Measurements from ENCODE around the gene C2.

The C2 gene

DNA sequence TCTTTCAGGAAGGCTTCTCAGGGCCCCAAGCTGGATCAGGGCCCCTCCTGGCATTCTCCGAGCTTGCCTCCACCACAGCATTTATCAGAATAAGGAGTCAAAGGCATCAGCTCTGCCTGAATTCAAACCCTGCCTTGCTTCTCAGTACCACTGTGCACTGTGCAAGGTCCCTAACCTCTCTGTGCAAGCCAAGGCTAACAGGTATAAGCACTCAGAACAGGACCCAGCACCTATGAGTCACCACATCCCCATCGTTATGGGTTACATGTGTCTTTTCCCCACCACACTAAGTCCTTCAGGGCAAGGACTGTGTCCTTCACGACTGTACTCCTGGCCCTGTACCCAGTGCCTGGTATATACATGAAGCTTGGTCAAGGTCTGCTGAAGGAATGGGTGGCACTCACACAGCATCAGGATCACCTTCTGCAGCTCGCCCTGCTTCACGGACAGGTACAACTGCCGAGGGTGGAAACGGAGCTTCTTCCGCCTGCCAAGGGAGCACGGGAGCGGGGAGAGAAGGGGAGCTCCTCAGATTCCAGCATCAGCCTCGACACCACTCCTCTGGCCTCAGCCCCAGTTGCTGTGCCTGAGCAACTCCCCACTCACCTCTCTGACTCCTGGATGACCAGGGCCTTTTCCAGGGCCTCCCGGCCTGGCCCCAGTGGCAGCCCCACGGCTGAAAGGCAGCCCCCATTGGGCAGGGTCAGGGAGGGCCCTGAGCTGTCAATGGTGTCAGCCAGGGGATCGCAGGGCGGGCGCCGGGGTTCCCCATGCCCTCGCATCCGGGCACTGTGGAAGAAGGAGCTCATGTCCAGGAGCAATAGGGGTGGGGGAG, 40.1 kb upstream of the C2 start:
- Histone ChIP-seq H3K36me3 (ENCODE audit: insufficient read depth, low read length) (peaks cover 70% of the 10 kb centered on the region), H3K4me1 (ENCODE audit: insufficient read depth, low read length) (no peaks in the 10 kb centered on the region), H3K9me3 (ENCODE audit: low read length) (no peaks in the 10 kb centered on the region), H3K27ac (ENCODE audit: low read depth, low read length) (no peak overlapping the region), H3K4me3 (ENCODE audit: low read depth in 1 of 2, low read length in 2 of 2) (no peak overlapping the region), H3K27me3 (ENCODE audit: control insufficient read depth in 1 of 2, insufficient read depth in 2 of 2, low read length in 2 of 2) (no peaks in the 10 kb centered on the region), H3K9ac (ENCODE audit: low read length) (no peak overlapping the region)

DNA sequence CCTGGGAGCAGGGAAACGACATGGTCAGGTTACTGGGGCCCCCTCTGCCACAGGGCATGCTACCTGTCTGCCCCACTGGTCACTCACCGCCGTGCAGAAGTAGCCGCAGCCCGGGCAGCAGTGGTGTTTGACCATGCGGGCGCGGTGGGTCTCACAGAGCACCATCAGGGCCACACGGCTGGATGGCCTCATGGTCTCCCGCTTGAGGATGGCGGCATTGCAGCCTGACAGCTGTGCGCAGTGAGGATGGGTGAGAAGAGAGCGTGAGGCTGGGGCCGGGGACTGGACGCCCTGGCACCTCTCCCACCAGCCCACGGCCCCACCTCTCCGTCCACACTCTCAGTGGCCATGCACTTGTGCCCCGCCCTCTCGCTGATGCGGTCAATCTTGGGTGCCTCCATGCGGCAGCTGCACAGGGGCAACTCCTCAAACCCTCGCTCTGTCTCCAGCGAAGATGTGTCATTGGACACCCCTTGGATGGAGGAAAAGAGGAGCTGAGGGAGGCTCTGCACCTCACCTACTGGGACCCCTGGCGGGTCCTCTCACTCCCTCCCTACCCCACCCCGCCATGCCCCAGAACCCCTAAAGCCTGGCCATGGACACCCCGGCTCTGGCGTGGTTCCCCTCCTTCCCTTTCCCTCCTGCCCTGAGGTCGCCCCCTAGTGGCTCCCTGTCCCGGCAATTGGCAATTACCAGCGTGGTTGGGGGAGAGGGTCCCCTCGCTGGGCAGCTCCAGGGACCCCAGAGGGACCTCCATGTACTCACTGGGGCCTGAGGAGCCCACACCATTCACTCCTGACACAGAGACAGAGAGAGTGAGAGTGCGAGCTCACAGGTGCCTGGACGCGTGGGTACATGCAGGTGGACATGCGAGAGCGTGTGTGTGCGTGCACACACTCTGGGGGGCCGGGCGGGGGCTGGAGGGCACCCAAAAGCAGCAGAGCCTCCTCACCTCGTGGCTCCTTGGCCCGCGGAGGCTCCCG, 39.0 kb upstream of the C2 start:
- H3K9me3 ChIP-seq (ENCODE audit: low read length), result no peaks in the 10 kb centered on the region

DNA sequence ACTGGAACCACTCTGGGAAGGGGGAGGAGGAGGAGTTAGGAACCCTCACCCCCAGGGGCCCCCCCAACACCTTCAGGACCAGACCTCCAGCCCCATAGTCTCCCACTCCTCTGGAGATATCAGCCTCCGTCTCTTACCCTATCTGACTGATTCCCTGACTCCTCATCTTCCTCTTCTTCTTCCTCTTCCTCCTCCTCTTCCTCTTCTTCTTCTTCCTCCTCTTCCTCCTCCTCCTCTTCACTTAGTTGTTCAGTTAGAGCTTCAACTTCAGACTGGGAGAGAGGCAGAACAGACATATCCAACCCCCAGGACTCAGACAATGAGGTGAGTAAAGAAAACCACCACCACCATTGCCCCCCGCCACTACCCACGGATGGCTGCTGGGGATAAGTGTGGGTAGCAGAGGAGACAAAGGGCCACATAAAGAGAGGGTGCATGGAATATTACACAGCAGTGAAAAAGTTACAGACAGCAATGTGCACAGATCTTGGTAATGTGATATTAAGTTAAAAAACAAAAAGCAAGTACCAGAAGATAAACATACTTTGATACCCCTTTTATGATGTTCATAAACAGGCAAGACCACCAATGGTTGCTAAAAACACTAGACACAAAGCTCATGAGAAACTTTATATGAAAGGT, 38.1 kb upstream of the C2 start:
- Histone ChIP-seq H3K4me1 (ENCODE audit: insufficient read depth, low read length) (no peaks in the 10 kb centered on the region), H3K36me3 (ENCODE audit: insufficient read depth, low read length) (peaks cover 54% of the 10 kb centered on the region), H3K9ac (ENCODE audit: low read length) (no peak overlapping the region), H3K27ac (ENCODE audit: low read depth, low read length) (no peak overlapping the region), H3K27me3 (ENCODE audit: control insufficient read depth in 1 of 2, insufficient read depth in 2 of 2, low read length in 2 of 2) (no peaks in the 10 kb centered on the region), H3K4me3 (ENCODE audit: low read depth in 1 of 2, low read length in 2 of 2) (no peak overlapping the region), H3K9me3 (ENCODE audit: low read length) (no peaks in the 10 kb centered on the region)

More for the DNA sequence above, 39.0 kb upstream of the C2 start:
- Histone ChIP-seq H3K36me3 (ENCODE audit: insufficient read depth, low read length) (peaks cover 63% of the 10 kb centered on the region), H3K4me1 (ENCODE audit: insufficient read depth, low read length) (no peaks in the 10 kb centered on the region), H3K9ac (ENCODE audit: low read length) (no peak overlapping the region), H3K27me3 (ENCODE audit: control insufficient read depth in 1 of 2, insufficient read depth in 2 of 2, low read length in 2 of 2) (no peaks in the 10 kb centered on the region), H3K4me3 (ENCODE audit: low read depth in 1 of 2, low read length in 2 of 2) (no peak overlapping the region), H3K27ac (ENCODE audit: low read depth, low read length) (no peak overlapping the region)

DNA sequence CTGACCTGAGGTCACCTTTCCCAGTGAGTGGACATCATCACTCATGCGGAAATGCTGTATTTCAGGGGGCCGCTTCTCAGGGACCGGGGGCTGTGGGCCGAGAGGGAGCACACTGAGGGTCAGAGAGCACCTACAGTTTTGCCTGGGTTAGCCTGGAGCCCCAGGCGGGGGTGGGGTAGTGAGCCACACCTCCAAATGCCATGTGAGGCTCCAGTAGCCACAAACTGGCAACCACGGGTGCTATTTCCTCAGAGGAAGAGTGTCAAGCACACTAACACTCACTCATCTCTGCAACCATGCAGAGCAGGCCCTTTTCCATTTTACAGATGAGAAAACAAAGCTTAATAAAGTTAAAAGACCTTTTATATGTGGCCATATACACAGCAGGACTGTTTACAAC, 34.7 kb upstream of the C2 start:
- Histone ChIP-seq H3K27ac (ENCODE audit: low read depth, low read length) (no peak overlapping the region), H3K9ac (ENCODE audit: low read length) (no peak overlapping the region), H3K4me1 (ENCODE audit: insufficient read depth, low read length) (peaks cover 9% of the 10 kb centered on the region), H3K9me3 (ENCODE audit: low read length) (no peaks in the 10 kb centered on the region), H3K36me3 (ENCODE audit: insufficient read depth, low read length) (peaks cover 40% of the 10 kb centered on the region), H3K4me3 (ENCODE audit: low read depth in 1 of 2, low read length in 2 of 2) (no peak overlapping the region), H3K27me3 (ENCODE audit: control insufficient read depth in 1 of 2, insufficient read depth in 2 of 2, low read length in 2 of 2) (no peaks in the 10 kb centered on the region)

DNA sequence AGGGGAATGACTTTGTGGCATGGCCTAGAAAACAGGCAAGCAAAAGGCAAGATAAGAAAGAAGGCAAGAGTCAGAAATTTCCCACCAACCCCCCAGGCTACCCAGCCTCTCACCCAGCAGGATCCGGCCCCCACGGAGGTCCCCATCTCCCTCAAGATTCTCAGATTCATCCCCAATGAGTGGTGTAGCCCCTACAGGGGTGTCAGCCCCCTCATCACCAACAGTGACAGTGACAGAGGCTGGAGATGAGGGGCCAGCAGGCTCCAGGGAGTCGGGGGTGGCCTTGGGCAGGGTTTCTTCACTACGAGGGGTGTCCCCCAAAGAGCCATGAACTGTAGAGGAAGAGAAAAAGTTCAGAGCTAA, 31.0 kb upstream of the C2 start:
- Histone ChIP-seq H3K4me1 (ENCODE audit: insufficient read depth, low read length) (peaks cover 29% of the 10 kb centered on the region), H3K4me3 (ENCODE audit: low read depth in 1 of 2, low read length in 2 of 2) (peak overlapping the region; percentile 26 to 72), H3K27ac (ENCODE audit: low read depth, low read length) (peak overlapping the region; percentile 82), H3K27me3 (ENCODE audit: control insufficient read depth in 1 of 2, insufficient read depth in 2 of 2, low read length in 2 of 2) (no peaks in the 10 kb centered on the region), H3K9me3 (ENCODE audit: low read length) (no peaks in the 10 kb centered on the region), H3K9ac (ENCODE audit: low read length) (peak overlapping the region; percentile 13), H3K36me3 (ENCODE audit: insufficient read depth, low read length) (peaks cover 14% of the 10 kb centered on the region)

DNA sequence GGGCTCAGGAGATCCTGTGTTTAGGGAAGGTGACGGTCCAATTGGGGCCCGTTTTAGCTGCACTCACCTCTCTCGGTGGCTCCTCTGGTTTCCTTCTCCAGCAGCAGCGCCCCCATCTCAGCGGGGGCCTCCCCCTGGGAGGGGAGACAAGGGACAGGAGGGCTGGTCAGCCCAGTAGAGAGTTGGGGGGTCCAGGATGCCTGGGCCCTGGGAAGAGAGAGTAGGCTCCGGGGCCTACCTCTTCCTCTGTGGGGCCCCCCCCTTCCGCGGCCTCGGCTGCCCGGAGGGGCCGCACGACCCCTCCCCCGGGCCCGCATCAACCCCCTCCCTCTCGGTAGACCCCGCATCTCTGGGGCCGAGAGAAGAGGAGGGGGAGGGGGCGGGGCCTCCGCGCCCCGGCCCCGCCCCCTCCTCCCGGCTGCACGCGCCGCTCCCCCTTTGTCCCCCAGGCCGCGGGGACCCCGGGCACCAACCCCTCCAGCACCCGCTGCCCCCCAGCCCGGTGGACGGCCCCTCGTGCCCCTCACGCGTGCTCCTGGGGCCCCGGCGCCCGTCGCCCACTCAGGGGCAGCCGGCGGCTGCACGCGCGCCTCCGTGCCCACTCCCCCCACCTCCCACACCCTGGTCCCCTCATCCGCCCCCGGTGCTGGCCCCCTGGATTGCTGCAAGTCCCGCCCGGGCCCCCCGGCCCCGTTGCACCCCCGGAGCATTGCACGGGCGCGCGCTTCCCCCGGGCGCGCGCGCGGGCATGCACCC, 30.5 kb upstream of the C2 start:
- Histone ChIP-seq H3K4me1 (ENCODE audit: insufficient read depth, low read length) (peaks cover 29% of the 10 kb centered on the region), H3K27me3 (ENCODE audit: control insufficient read depth in 1 of 2, insufficient read depth in 2 of 2, low read length in 2 of 2) (no peaks in the 10 kb centered on the region), H3K27ac (ENCODE audit: low read depth, low read length) (peak overlapping the region; percentile 82), H3K4me3 (ENCODE audit: low read depth in 1 of 2, low read length in 2 of 2) (peak overlapping the region; percentile 26 to 72), H3K9ac (ENCODE audit: low read length) (peak overlapping the region; percentile 13), H3K36me3 (ENCODE audit: insufficient read depth, low read length) (peaks cover 14% of the 10 kb centered on the region), H3K9me3 (ENCODE audit: low read length) (no peaks in the 10 kb centered on the region)

DNA sequence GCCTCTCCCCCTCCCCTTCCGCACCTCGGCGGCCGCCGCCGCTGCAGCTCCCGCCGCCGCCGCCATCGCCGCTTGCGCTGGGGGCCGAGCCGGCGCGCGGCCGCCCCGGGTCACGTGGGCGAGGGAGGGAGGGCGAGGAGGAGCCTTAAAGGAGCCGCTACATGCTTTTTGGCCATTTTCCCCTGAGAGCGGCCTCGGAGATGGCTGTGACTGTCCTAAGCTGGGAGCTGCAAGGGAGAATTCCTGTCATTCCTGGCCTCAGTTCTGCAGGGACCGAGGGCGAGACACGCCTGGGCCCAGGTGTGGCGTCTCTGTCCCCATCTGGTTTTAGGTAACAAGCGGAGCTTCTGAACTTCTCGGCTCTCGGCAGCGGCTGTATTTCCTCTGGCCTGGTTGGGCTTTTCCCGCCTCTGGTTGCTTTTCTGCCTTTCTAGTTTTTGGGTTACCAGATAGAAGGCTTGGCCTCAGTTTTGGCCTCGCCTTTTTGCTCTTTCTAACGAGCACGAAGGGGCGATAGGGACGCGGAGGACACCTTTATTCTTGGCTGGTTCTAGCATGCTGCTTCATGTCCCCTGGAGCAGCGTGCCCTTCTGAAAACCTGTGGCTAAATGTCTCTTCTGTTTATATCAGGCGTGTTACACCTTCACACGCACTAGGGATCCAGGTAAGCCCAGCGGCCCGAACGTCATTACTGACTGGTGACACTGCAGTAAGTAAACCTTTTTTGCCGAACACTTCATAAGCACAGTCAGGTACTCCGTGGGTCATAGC, 29.7 kb upstream of the C2 start, which contains the start of gene EHMT2:
Gene EHMT2 (minus strand): TSS at position 87 of the 771 bp plus-strand sequence. CDS start 21 bp downstream, at position 66.
- Histone ChIP-seq H3K9ac (ENCODE audit: low read length) (peak within 1 kb of the TSS; percentile 85), H3K4me1 (ENCODE audit: insufficient read depth, low read length) (peaks cover 33% of the 10 kb centered on the region), H3K27me3 (ENCODE audit: control insufficient read depth in 1 of 2, insufficient read depth in 2 of 2, low read length in 2 of 2) (no peaks in the 10 kb centered on the region), H3K27ac (ENCODE audit: low read depth, low read length) (peak within 1 kb of the TSS; percentile 96), H3K4me3 (ENCODE audit: low read depth in 1 of 2, low read length in 2 of 2) (peak within 1 kb of the TSS; percentile 72 to 85), H3K36me3 (ENCODE audit: insufficient read depth, low read length) (peaks cover 7% of the 10 kb centered on the region), H3K9me3 (ENCODE audit: low read length) (no peaks in the 10 kb centered on the region)

DNA sequence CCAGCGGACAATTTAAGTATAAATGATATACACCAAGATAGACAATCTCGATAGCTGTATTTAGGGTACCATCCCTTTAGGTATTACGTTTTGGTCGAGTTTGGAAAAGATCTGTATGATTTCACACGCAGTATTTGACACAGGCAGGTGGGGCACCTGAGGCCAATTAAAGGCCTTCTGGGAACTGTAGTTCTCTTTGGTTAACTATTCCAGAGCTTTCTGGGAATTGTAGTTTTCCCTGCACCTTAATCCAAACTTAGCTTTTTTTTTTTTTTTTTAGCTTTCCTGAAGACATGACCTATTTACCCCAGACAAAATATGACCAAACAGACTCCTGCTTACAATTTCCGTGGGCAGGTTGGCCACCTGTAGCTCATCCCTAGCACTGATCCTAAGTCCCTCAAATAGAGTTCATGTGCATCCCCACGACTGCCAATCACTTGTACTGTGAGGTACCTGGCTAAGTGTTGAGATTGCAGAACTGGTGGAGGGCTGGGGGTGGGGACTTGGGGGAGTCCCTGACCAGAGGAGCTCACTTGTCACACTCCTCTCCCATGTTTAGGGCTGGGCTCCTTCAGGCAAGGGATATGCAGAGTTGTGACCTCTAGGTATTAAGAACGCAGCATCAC, 29.0 kb upstream of the C2 start:
- peak overlapping the region; percentile 96 for H3K27ac ChIP-seq (ENCODE audit: low read depth, low read length)
- peak overlapping the region; percentile 72 to 85 for H3K4me3 ChIP-seq (ENCODE audit: low read depth in 1 of 2, low read length in 2 of 2)
- H3K36me3 ChIP-seq (ENCODE audit: insufficient read depth, low read length), result peaks cover 7% of the 10 kb centered on the region
- peaks cover 37% of the 10 kb centered on the region for H3K4me1 ChIP-seq (ENCODE audit: insufficient read depth, low read length)
- H3K9ac ChIP-seq (ENCODE audit: low read length), result peak overlapping the region; percentile 85
- H3K27me3 ChIP-seq (ENCODE audit: control insufficient read depth in 1 of 2, insufficient read depth in 2 of 2, low read length in 2 of 2), result no peaks in the 10 kb centered on the region
- H3K9me3 ChIP-seq (ENCODE audit: low read length), result no peaks in the 10 kb centered on the region

DNA sequence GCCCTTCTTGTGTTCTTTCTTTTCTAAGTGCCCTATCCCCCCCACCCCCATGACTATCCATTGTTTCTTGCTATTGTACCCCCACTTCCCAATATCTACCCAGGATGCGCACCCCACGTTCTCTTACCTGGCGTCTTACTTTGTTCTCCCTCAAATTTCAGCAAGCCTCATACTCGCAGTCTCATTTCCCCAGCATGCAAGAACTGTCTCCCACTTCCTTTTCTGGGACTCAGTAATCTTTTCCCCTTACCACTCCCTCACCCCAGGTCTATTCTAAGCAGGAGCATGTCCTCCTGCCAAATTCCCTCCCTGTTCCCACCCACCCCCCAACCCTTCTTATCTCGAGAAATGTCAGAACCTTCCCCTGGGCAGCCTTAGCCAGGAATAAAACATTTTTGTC, 28.3 kb upstream of the C2 start:
- Histone ChIP-seq H3K36me3 (ENCODE audit: insufficient read depth, low read length) (peaks cover 7% of the 10 kb centered on the region), H3K27me3 (ENCODE audit: control insufficient read depth in 1 of 2, insufficient read depth in 2 of 2, low read length in 2 of 2) (no peaks in the 10 kb centered on the region), H3K4me1 (ENCODE audit: insufficient read depth, low read length) (peaks cover 40% of the 10 kb centered on the region), H3K4me3 (ENCODE audit: low read depth in 1 of 2, low read length in 2 of 2) (no peak overlapping the region), H3K9me3 (ENCODE audit: low read length) (no peaks in the 10 kb centered on the region), H3K27ac (ENCODE audit: low read depth, low read length) (no peak overlapping the region), H3K9ac (ENCODE audit: low read length) (no peak overlapping the region)

All from muscle layer of colon (tissue), 2 donors.